ENCODE results near the gene MAGEB6. TPM values are rescaled to one million over a fixed set of nuclear protein-coding genes. Genes with fewer than 3 reads are reported as not detected.
"Not testable (repeated sequence)": the region's sequence is repeated elsewhere in the genome, so short reads cannot be mapped to it uniquely, and the experiment has no call there.

The MAGEB6 gene, protein sequence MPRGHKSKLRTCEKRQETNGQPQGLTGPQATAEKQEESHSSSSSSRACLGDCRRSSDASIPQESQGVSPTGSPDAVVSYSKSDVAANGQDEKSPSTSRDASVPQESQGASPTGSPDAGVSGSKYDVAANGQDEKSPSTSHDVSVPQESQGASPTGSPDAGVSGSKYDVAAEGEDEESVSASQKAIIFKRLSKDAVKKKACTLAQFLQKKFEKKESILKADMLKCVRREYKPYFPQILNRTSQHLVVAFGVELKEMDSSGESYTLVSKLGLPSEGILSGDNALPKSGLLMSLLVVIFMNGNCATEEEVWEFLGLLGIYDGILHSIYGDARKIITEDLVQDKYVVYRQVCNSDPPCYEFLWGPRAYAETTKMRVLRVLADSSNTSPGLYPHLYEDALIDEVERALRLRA
- not detected for polyA plus RNA-seq (ENCODE audit: insufficient read length in 4 of 4)

DNA sequence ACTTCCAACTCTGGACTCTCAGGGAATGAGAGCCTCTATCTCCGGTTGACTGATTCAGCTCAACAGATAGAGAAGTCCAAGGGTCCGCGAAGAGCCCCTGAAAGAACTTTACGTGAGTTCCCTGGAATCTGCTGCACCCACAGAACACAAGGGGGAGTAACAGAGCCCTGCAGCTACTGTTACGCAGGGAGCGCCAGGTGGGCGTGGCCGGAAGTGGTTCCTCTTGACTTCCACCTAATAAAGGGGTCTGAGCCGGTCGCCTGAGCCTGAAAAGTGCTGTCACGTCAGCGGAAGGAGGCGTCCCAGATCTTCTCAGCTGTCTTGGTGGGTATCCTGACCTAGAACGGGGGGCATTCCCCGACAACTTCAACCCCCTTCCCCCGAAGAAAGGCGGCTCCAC lies at the start of gene MAGEB6:
Gene MAGEB6 (plus strand): TSS at position 237 of the 400 bp plus-strand sequence. CDS start 1,407 bp downstream, outside the sequence.
- DNase-seq (ENCODE audit: low read depth in 4 of 4, low spot score in 3 of 4): no peak

DNA sequence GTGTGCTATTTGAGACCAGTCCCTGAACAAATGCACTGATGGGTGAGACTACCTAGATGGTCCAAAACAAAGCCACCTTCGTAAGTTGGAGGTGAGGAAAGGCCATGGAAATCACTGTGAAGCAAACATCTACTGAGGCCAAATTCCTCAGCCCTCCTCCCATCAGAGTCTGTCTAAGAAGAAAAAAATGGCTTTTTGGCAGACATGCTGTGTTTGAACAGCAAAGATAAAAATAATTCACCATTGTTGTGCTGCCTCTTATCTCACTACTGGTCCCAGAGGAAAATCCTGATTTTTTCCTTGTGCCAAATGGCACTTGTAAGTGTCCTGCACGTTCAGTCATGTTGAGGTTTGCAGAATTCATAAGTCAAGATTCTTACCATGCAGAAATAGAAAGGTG lies 46.2 kb upstream of the MAGEB6 start:
- no peak for DNase-seq (ENCODE audit: low read depth in 4 of 4, low spot score in 3 of 4)

DNA sequence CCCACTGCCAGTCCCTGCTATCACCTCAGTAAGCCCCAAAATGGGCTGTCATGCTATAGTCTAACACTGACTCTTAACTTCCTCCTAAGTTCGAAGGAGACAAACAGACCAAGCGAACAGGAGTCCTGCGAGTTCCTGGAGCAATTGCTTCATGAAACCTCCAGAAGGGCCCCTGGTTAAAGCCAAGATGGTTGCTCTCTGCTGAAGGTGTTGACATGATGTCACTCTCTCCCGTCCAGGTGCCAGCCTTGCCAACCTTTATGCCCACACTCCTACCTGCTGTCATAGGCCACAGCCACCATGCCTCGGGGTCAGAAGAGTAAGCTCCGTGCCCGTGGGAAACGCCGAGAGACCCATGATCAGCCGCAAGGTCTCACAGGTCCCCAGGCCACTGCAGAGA lies 31.9 kb upstream of the MAGEB6 start, which contains the start of gene MAGEB6B:
Gene MAGEB6B (plus strand): TSS at position 301 of the 400 bp plus-strand sequence. CDS start 0 bp downstream, at position 301.
- no peak for DNase-seq (ENCODE audit: low read depth in 4 of 4, low spot score in 3 of 4)

DNA sequence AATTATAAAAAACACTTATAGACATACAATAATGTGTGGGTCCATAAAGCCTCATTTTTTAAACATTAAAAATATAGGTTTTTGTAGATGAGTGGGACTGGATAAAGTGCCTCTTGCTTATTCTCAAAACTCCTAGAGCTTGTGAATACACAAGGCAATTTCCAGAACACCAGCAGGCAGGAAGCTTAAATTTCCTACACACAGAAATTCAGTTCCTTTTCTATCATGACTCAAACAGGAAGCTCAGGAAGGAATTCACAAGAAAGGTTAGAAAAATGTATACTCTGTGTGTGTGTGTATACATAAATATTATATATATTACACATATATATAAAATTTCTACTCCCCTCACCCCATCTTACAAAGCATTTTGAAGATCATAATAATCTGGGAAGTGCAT lies 11.3 kb downstream of the MAGEB6 start:
- no peak for DNase-seq (ENCODE audit: low read depth in 4 of 4, low spot score in 3 of 4)

DNA sequence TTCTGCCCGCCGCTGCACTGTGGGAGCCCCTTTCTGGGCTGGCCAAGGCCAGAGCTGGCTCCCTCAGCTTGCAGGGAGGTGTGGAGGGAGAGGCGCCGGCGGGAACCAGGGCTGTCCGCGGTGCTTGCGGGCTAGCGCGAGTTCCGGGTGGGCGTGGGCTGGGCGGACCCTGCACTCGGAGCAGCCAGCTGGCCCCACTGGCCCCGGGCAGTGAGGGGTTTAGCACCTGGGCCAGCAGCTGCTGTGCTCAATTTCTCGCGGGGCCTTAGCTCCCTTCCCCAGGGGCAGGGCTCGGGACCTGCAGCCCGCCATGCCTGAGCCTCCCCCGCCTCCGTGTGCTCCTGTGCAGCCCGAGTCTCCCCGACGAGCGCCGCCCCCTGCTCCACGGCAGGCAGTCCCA lies 12.5 kb downstream of the MAGEB6 start:
- DNase-seq (ENCODE audit: low read depth in 4 of 4, low spot score in 3 of 4): not testable (repeated sequence)

DNA sequence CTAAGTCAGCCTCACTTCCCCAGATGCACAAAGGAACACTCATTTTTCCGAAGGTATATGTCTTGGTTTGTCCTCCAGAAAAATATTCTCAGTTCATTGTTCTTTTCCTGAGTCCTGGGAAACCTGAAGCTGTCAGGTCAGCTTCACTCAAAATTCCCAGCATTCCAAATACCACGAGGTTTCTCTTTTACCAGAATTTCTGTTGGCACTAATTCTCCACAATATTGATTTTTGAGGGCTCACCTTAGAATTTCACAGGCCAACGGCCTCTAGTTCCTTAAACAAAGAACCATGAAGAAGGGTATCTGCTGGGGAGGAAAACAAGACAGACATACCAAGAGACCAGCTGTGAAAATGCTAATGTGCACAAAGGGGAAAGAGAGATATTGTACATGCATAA lies 15.8 kb downstream of the MAGEB6 start:
- DNase-seq (ENCODE audit: low read depth in 4 of 4, low spot score in 3 of 4): no peak

DNA sequence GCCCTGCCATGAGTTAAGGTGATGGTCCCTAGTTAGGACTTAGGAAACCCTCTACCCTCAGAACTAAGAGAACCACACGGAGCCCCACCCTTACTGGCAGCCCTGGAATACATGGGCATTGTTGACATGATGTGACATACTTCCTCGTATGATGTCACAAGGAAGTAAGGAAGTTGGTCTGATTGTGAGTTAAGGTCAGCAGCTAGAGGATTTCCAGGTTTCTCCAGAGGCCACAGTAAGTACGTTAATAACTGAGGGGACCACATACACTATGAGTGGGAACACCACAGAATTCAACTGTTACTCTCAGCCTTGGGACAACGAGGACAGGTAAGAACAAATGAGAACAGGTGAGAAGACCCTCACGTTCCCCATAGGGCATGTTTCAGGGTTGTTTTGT lies 23.6 kb downstream of the MAGEB6 start, which contains the start of gene MAGEB5:
Gene MAGEB5 (plus strand): TSS at position 301 of the 400 bp plus-strand sequence. CDS start 1,133 bp downstream, outside the sequence.
- no peak for DNase-seq (ENCODE audit: low read depth in 4 of 4, low spot score in 3 of 4)

DNA sequence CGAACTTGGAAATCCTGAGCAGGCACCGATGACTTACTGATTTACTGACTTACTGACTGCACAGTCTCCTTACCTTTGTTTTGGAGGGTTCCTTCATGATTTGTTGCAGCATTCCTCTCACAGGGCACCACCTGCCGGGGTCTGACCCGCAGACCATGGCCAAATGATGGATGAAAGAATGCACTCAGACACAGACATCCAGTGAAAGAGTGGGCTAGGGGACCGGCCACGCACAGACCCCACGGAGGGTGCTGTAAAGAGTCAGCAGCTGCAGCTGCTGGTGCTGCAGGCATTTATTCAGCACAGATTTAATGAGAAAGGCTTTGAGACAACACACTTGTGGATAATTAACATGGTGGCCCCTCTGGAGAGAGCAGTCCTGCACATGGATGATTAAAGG lies 27.1 kb downstream of the MAGEB6 start:
- DNase-seq (ENCODE audit: low read depth in 4 of 4, low spot score in 3 of 4): peak in 1 of 4 donors; percentile 1

DNA sequence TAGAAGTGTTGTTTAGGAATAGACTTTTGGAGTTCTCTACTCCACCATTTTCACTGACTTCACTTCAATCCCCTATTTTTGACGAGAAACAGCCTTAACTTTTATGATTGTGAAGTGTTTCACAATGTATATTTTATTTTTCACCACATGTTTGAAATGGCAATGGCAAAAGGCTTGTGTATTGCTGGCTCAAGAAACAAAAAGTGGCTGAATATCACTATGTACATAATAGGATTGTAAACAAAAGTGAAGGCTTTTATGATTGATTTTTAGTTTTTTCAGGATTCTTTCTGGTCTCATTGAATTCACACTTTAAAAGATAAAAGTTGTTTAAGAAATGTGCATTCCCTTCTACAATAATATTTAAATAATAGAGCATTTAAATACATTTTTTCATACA lies 41.9 kb downstream of the MAGEB6 start:
- DNase-seq (ENCODE audit: low read depth in 4 of 4, low spot score in 3 of 4): no peak

Other genes starting within 250 kb of the MAGEB6 start
- gene MAGEB18, start 54.1 kb upstream of the MAGEB6 start, polyA plus RNA-seq (ENCODE audit: insufficient read length in 4 of 4): not detected
- not detected for gene MAGEB6B, start 31.8 kb upstream of the MAGEB6 start, polyA plus RNA-seq (ENCODE audit: insufficient read length in 4 of 4)
- gene MAGEB5, start 23.7 kb downstream of the MAGEB6 start, polyA plus RNA-seq (ENCODE audit: insufficient read length in 4 of 4): not detected

All from right renal pelvis (tissue), 4 donors.